ELF-1 (cell line): ENCODE data around the gene MRPL33.
"Not testable (repeated sequence)": the region's sequence is repeated elsewhere in the genome, so short reads cannot be mapped to it uniquely, and the experiment has no call there.

Experiments
- DNase-seq: peaks from one replicate; pipeline ENCODE4 v3.0.0-alpha.2; 2016; ENCODE audit warnings: low read depth, low spot score

The MRPL33 gene

DNA sequence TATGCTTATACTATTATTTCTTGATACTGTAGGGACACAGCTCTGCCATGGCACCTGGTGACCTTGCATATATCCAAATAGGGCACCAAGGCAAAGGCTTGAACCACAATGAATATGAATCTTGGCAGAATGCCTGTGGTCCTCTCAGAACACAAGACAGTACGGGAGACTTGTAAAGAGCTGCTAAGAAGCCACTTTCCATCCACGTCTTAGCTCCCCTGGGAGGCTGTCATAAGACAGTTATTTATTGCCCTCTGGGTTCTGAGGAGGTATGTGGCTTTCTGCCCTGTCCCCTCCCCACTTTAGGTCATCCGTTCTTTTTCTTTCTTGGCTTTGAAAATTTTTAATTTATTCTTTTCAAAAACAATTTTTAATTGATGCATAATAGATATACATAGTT is 29.8 kb upstream of the MRPL33 start:
- no peak for DNase-seq

DNA sequence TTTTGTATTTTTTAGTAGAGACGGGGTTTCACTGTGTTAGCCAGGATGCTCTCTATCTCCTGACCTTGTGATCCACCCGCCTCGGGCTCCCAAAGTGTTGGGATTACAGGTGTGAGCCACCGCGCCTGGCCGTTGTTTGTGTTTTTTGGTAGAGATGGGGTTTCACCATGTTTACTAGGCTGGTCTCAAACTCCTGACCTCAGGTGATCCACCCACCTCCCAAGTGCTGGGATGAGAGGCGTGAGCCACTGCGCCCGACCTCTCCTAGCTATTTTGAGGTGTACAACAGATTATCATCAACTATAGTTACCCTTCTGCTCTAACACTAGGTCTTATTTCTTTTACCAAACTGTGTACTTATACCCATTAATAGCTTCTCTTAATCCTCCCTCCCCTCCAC is 28.9 kb upstream of the MRPL33 start:
- DNase-seq = no peak

DNA sequence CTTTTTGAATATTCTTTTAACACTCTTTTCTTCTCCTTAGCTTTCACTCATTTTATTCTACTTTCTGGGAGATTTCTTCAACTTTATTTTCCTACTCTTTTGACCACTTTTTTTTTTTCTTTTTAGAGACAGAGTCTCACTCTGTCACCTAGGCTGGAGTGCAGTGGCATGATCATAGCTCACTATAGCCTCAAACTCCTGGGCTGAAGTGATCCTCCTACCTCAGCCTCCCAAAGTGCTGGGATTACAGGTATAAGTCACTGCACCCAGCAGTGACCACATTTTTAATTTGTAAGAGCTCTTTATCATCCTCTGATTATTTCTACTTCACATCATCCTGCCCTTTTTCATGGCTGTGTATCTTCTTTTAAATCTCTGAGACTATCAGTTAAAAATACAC is 26.0 kb upstream of the MRPL33 start:
- DNase-seq = not testable (repeated sequence)

DNA sequence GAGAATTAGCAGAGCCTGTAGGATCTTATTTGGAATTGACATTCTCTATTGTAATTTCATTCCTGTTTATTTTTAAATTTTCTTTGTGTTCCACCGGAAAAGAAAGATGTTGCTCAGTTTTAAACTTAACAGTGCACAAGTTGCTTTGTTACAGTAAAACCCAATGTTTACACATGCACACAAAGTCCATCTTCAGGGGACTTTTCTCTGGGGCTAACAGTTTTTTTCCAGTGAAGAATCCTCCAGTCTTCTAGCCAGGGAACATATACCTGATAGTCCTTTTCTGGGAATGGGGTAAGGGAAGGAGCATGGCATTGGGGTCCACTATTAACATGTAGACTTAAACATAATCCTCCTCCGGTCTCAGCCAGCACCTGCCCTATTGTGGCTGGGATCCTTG is 25.2 kb upstream of the MRPL33 start:
- DNase-seq = no peak

DNA sequence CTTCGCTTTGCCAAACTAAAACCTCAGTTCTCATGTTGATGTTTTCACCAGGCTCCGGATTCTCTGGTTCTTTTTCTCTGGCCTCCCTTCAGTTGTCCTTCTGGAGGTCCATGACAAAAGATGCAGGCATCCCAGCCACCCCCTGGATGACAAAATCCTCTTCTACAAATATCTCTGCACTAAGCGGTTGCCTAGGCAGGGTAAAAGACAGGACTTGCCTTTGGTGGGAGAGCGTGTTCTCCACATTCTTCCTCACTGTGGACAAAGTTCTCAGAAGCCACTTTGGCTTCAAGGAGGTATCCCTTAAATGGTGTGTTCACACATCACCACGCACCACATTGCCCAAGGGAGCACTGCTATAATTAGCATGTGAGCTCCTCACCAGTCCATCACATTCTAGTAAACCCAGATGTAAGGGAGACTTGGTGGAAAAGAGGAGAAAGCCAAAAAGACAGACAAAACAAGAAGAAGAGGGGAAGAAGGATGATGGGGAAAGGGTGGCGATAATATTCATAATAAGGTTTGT is 23.6 kb upstream of the MRPL33 start:
- DNase-seq = no peak

DNA sequence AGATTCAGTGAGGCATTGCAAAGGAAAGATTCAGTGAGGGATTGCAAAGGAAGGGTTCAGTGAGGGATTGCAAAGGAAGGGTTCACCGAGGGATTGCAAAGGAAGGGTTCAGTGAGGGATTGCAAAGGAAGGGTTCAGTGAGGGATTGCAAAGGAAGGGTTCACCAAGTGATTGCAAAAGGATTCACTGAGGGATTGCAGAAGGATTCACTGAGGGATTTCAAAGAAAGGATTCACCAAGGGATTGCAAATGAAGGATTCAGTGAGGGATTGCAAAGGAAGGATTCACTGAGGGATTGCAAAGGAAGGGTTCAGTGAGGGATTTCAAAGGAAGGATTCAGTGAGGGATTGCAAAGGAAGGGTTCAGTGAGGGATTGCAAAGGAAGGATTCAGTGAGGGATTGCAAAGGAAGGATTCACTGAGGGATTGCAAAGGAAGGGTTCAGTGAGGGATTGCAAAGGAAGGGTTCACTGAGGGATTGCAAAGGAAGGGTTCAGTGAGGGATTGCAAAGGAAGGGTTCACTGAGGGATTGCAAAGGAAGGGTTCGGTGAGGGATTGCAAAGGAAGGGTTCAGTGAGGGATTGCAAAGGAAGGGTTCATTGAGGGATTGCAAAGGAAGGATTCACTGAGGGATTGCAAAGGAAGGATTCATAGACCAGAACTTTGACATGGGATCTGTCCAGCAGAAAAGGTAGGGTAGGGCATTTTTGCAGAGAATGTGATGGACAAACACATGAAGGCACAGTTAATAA is 22.5 kb upstream of the MRPL33 start:
- not testable (repeated sequence) for DNase-seq

DNA sequence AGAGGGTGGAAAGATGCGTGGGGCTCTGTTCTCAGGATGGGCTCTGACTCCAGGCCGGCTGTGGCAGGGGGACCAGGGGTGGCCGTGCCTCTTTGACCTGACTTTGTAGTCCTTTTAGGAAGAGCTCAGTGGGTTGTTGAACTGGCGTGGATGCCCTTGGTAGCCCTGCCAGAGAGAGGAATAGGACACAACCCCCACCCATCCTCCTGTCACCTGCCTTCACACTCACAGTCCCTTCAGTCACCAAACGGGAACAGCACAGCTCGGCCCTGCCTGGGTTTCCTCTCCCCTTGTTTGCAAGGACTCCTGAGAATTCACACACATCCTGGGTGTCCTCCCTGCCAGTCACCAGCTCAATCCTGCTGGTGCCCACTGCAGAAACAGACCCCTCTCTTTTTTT is 20.1 kb upstream of the MRPL33 start:
- DNase-seq = no peak

DNA sequence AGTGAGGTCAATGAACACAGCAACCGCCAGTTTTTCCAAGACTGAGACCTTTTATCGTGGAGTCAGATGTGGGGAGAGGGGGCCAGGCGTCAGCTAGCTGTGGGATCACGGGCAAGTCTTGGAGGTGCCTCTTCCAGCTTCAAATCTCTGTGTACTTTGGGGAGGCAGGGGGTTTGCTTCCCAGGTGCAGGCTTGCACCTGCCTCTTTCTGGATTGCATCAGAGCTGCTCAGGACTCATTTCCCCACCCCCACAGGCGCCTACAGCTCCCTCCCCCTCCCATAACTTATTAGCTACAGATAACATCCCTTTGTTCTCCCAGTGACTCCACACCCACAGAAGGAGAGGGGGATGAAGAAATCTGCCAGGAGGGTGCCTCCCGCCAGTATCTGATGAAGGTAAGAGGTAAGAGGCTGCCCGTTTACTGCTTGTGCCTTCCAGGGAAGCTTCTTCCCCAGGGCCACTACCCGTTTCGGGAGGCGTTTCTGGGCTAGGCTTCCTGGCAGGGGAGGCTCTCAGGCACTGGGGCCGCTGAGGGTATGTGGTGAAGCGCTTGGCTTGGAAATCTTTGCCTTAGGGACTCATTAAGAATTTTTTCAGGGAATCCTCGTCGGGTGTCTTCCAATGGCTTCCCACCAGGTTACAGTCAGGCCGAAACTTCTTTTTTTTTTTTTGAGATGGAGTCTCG is 18.8 kb upstream of the MRPL33 start:
- DNase-seq = peak; percentile 80

DNA sequence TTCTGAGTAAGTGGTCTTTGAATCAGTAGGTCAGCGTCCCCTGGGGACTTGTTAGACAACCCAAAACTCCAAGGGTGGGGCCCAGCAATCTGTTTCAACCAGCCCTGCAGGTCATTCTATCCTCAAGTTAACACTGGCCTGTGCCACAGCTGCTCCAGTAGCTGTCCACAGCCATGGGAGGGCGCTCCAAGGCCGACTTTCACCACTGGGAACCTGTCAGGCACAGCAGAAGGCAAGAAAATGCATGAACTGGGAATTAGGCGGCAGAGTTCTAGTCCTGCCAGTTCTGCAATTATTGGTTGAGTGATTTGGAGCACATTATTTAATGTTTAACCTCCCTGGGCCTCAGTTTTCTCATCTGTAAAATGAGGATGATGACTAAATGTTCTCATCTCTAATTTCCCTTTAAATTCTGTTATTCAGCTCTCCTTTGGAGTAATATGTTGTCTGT is 17.4 kb upstream of the MRPL33 start:
- DNase-seq = peak; percentile 92

DNA sequence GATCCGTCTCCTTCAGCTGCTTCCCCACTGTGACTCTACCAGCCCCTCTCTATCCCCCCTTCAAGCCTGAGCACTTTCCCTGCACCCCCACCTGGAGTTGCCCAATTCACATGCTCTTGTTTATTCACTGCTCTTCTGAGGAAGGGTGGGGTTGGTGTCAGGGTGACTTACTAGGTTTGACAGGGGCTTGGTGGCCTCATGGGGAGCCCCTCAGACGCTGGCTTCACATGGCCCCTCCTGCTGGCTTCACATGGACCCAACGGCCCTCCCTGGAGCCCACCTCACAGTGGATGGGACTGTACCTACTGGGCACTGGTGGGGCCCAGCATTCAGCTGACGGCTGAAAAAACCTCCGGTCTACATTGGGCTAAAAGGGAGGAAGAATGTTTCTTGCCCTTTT is 16.7 kb upstream of the MRPL33 start:
- DNase-seq = no peak

DNA sequence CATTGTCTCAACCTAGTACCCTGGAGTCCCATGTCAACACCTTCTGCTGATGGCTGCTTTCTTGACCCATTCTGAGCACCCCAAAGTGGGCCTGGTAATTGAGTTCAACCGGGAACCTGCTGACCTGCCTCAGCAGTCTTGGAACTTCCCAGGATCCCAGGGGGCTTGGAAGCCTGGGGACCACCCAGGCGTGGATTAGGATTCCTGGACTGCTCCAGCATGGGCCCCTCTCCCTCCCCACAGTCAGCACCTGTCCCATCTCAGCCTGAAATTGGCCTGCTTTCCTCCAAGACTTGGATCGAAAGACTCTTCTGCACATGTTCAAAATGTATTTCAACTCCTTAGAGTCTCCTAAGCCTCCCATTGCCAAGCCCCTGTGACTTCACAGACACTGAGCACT is 15.4 kb upstream of the MRPL33 start:
- no peak for DNase-seq

DNA sequence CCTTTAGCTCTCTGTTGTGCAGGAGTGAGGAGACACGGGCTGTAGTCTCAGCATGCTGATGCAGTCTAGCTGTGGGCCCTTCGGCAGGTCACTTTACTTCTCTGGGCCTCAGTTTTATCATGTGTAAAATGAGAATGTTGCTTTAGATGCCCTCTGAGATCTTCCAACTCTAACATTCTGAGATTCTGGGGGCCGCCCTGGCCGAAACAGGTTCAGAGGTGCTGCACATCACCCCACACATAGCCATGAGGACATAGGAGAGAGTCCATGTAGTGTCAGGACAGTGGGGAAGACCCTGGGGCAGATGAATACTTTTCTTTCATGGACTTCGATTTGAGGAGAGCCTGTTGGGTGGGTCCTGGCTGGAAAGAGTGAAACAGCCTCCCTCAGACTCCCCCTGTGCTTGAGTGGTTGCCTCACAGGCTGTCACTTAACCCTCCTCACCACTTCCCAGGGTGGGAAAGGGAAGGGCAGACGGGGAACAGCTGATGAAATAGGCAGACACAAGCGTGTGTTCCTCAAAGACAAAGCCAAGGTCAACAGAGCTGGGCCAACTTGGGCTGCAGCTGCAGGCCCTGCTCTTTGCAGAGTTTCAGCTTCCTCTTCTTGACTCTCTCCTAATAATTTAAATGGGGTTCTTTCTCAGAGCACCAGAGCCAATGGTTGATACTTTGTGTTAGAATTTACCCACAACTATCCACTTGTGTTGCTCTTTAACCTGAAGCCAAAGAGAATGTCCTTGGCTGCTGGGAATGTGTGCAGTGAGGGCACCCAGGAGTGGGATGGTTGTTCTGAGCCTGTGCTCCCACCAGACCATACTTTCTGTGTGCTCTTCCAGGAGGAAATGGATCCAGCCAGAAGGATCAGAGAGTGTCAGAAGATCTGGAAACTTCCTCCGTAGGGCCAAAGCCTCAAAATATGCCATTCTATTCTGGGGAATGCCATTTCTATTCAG is 14.7 kb upstream of the MRPL33 start:
- DNase-seq = no peak

DNA sequence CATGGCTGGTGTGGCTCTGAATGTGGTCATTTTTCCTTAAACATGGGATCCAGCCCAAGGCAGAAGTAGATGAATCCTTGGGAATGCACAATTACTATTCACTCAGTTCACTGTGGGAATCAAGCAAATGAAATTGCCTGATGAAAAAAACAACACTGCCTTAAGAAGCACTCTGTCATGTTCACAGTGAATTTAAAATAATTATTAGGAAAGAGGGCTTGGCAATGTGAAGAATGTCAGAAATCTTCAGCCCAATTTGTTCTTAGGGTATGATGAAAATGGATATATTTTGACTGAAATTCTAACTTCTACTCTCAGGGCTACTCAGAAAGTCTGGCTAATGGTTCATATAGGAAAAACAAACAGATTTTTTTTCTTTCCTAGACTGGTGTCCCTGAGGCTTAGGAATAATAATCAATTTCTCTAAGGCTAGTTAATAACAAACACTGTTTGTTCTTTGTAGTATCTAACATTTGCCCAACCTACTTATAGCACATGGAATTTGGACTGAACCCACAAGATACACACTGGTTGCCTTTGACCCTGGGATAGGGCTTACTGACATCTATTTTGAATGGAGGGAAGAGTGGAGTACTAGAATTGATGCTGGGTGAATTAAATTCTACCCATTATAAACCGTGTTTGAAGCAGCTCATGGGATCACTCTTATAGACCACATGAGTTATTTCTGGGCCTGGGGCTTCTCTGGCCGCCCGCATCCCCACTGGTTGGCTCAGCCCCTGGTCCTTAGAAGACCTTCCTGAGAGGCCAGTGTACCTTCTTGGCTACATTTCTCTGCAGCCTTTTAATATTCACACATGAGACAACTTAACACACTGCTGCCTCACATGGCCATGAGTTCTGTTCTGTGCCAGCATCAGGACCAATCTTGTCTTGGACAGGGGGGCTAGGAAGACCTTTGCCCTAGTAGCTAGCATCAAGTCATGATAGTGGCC is 8.3 kb upstream of the MRPL33 start:
- DNase-seq = no peak

DNA sequence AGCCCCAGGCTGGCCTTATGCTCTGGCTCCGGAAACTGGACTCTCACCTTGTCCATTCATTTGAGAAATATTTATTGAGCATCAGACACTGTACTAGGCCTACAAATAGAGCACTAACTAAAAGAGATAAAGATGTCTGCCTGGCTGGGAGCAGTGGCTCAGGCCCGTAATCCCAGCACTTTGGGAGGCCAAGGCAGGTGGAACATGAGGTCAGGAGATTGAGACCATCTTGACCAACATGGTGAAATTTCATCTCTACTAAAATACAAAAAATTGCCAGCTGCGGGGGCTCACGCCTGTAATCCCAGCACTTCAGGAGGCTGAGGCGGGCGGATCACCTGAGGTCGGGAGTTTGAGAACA is 7.6 kb upstream of the MRPL33 start:
- no peak for DNase-seq

DNA sequence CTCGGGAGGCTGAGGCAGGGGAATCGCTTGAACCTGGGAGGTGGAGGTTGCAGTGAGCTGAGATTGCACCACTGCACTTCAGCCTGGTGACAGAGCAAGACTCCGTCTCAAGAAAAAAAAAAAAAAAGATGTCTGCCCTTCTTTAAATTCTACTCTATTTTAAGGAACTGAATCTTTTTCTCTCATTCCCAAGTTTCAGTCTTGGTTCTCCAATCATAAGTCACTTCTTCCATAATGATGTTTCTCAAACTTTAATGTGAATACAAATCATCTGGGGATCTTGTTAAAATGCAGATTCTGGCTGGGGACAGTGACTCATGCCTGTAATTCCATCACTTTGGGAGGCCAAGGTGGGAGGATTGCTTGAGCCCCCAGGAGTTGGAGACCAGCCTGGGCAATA is 7.0 kb upstream of the MRPL33 start:
- not testable (repeated sequence) for DNase-seq

DNA sequence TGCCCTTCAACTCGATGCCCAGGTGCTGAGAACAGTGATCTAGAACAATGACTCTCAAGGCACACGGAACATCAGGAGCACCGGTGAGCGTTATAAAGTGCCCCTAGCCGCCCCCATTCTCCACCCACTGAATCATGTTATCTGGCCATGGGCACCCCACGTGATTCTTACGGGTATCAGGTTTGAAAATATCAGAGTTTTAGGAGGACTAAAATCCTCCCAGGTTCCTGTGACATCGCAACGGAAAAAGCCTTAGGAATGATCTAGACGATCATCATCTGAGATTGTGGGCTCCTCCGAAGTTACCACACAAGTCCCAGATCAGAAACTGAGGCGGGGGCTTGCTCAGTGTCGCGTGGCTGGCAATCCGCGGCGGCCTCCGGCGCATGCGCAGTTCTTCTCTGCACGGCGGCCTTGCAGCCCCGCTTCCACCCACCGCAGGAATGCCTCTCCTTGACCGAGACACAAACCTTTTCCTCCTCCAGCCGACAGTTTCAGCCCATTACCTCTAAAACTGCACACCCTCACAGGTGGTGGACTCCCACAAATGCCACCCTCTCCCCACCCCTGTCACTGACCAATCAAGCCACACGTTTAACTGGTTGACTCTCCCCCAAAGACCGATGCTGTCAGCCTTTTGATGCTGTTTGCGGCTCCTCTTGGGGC is 5.8 kb upstream of the MRPL33 start:
- DNase-seq = peak; percentile 91

DNA sequence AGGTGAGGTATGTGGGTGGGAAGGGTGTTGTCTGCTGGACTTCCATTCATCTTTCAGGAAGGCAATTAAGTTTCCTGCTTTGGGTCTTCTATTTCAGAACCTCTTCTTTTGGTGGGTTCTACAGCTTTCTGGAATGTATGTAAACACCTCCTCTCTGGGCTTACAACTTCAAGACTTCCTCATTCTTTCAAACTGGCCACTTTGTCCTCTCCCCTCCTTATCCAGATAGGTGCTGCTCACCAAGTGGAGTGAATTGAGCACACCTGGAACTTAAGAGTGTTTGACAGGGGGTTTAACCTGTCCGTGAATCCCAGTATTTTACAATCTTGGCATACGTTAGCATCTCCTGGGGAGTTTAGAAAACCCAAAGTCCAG is 5.2 kb upstream of the MRPL33 start:
- no peak for DNase-seq

DNA sequence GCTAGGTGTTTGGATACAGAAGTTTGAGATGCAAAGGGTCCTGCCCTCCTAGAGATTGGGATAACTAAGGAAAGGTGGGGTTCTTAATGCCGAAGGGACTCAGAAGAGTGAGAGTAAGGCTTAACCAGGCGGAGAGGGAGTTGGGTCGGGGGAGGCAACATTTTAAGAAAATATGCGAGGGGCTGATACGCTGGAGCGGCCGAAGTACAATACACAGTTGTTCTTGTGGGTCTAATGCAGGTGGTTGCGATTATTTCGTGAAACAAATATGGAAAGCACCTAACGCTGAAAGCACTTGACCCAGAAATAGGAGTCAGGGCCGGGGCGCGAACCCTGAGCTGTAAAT is 344 bp upstream of the MRPL33 start:
- DNase-seq = no peak

DNA sequence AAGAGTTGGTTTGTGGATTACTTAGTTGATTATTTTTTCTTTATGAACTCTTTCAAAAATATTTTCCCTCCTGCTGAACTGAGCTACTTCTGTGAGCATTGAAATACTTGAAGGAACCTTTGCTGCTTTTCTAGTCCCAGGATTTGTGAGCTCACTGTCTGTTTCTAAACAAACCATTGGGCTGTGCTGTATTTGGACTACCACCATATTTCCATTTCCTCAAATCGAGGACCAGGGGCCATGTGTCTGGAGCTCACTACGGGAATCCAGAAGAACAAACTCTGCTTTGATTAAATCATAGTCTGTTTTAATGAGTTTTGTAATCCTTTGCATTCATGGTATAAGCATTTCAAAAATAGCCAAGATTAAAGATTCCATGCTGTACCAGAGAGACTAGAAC is 1.3 kb downstream of the MRPL33 start:
- no peak for DNase-seq

DNA sequence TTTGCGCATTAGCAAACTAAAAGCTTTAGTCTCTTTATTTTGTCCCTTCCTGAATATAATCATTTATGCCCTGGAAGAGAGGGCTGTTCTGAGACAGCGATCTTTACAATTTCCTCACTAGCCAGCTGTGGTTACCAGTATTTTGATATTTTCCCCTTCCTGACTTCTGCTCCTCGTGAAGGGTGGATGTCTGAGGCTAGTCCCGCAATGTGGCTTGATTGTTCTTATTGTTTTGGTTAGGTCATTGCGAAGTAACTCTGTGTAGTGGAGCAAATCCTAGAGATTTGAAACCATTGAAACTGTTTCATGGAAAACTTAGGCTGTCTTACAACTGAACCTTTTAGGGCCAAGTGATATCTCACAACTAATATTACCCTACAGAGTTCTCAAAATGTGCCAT is 2.4 kb downstream of the MRPL33 start:
- DNase-seq = no peak

DNA sequence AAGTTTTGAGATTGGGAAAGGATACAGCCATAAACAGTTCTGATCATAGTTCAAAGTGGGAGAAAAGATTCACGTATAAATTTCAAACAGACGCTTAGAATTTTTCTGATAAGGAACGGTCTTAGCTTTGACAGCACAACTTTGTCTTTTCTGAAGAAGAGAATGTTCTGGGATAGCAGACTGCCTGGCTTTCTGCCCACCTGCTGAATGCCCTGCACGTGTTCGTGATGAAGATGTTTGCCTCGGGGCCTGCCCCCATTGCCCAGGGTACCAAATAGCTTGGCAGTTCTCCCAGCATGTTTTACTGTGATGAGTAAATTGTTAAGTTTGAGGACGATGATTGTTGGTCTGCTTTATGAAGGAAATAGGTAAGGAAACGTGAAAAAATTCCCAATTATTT is 4.6 kb downstream of the MRPL33 start:
- no peak for DNase-seq
